Raji (cell line): Measurements from ENCODE around the gene STAM2.

Source experiments
- POLR2A ChIP-seq: IDR thresholded peaks from 2 replicates; pipeline ENCODE4 v1.6.1; 2011; ENCODE audit warnings: low read depth, low read length, control low read depth; ENCODE audit not compliant: insufficient read depth

STAM2 gene

DNA sequence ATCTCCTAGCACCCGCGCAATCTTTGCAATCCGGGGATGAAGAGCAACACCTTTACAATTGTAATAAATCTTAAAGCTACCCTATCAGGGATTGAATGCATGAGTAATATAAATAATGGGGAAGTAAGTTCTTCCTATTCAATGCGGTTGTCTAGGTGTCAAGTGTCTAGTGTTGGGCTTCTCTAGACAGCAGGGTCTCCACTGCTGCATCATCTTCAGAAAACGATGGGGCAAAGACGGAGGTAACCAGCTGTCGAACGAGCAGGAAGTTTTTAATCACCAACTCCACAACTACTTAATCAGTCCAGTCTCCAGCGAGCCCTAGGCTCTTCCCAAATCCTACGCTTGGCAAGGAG is 573 bp downstream of the STAM2 start:
- no peak for TF ChIP-seq POLR2A

DNA sequence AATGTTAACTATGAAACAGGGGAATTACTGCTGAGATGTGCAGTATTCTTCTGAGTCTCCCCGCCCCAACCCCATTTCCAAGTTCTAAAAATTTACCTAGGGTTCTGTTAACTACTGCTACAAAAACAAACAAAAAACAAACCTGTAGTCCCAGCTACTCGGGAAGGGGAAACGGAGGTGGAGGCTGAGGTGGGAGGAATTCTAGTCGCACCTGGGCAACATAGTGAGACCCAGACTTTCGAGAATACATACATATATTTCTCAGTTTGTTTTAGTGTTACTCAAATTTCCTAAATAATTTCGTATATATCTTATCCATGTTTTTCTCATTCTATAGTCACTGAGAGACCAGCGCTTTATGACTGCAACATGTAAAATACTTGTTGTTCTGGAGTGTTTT is 989 bp downstream of the STAM2 start:
- TF ChIP-seq POLR2A: no peak

DNA sequence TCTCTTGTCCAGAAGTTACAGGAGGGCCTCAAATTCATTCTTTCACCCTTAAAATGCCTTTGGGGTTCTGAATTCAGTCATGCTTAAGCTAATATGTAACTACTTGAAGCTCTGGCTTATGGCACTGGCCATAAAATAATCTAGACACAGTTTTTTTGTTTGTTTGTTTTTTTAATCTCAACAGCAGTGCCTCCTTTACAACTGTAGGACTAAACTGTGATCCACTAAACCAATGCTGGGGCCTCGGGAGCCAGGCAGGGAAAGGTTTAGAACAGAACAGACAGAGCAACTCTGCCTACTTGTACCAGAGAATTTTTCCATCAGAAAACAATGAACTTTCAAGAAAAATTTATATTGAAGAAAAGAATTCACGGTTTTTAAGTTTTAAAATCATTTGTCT is 1.7 kb downstream of the STAM2 start:
- TF ChIP-seq POLR2A: no peak

DNA sequence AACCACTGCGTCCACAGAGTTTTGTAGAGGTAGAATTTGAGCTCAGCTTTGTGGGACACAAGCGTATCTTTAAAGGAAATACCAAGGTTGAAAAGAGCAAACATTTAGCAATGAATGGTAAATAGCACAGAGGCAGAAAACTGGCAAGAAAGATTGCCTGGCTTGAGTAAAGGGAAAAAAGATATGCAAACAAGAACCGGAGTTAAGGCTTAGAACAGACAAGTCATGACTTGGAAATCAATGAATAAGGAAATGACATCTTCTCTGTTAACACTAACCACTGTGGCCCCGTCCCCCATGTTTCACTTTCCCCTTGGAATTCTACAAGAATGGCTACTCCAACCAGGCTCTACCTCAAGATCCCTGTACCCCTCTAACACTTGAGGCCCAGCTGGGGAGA is 3.8 kb downstream of the STAM2 start:
- TF ChIP-seq POLR2A: no peak

DNA sequence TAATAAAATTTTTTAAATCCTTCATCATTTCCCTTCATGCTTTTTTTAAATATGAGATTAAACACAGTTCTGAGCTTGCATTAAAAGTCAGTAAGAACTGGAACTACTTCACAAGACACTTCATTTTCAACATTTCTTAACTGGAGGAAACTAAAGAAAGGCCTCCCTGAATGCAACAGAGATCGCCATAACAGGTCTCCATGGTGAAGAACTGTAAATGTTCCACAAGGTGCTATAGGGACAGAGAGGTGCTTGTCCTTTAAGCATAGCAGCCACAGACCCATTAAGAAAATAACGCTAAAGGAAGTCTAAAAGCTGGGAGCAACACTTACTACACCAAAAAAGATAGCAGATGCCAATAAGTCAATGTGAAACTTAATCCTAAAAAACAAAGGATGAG is 8.5 kb downstream of the STAM2 start:
- TF ChIP-seq POLR2A: no peak

DNA sequence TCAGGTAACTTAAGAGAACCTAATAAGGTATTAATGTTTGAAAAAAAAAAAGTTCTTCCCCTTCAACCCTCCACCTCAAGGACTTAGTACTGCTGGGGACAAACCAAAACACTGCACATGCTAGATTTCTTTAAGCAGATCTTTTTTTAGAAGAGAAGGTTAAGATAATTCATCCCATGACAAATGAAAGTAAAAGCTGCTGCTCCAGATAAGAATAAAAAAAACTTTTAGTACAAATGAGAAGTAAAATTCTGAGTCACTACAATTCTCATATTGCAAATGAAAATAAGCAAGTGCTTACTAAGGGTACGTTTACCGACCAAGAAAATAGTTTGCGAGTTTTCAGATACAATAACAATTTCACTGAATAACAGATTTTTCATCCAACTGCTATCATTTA is 8.9 kb downstream of the STAM2 start:
- no peak for TF ChIP-seq POLR2A

DNA sequence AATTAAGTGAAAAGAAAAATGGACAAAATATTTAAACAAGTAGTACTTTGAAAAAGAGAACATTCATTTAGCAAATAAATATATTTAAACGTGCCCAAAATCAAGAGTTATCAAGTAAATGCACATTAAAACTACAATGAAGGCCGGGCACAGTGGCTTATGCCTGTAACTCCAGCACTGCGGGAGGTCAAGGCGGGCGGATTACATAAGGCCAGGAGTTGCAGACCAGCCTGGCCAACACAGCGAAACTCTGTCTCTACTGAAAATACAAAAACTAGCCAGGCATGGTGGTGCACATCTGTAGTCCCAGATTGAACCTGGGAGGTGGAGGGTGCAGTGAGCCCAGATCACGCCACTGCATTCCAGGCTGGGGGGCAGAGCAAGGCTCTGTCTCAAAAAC is 9.8 kb downstream of the STAM2 start:
- TF ChIP-seq POLR2A: no peak

DNA sequence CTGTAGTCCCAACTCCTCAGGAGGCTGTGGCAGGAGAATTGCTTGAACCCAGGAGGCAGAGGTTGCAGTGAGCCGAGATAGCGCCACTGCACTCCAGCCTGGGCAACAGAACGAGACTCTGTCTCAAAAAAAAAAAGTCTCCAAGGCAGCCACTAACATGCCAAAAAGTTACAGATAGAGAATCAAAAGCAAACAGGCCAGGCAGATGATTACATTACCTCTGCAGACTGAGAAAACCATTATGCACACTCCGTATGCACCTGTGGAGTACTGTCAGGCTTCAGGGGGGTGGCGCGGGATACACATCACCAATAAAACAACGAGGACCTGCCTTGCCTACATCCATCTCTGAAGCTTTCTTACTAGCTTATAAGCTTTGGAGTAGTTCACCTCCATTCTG is 10.3 kb downstream of the STAM2 start:
- TF ChIP-seq POLR2A: no peak

DNA sequence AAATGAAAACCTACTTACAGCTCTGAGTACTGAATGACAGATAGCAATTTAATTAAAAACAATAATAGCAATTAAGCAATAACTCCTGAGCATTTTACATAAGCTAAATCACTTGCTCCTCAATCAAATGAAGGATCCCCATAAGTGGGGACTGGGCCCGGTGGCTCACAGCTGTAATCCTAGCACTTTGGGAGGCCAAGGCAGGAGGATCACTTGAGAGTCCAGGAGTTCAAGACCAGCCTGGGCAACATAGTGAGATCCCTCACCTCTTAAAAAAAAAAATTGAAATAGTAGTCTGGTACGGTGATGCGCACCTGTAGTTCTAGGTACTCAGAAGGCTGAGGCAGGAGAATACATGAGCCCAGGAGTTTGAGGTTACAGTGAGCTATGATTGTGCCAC is 13.4 kb downstream of the STAM2 start:
- no peak for TF ChIP-seq POLR2A

DNA sequence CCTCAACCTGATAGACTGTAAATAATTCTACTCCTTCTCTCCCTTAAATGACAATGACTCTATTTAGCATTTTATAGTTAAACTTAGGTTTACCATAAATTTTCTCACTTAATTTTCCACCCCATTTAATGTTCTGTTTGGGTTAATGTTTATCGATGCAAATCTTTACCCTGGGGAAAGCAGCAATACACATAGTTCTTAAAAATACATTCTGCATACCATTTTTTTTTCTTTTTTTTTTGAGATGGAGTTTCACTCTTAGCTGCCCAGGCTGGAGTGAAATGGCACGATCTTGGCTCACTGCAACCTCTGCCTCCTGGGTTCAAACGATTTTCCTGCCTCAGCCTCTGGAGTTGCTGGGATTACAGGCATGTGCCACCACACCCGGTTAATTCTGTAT is 14.0 kb downstream of the STAM2 start:
- no peak for TF ChIP-seq POLR2A

DNA sequence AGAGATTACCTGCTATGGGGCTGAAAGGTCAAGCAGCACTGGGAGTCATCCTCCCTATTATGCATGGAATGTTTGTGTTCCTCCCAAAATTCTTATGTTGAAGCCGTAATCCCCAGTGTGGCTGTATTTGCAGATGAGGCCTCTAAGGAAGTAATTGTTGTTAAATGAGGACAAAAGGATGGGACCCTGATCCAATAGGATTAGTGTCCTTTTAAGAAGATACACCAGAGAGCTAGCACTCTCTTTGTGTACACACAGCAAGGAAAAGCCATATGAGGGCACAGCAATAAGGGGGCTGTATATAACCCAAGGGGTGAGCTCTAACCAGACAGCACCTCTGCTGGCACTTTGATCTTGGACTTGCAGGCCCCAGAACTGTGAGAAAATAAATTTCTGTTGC is 18.3 kb downstream of the STAM2 start:
- TF ChIP-seq POLR2A: no peak

DNA sequence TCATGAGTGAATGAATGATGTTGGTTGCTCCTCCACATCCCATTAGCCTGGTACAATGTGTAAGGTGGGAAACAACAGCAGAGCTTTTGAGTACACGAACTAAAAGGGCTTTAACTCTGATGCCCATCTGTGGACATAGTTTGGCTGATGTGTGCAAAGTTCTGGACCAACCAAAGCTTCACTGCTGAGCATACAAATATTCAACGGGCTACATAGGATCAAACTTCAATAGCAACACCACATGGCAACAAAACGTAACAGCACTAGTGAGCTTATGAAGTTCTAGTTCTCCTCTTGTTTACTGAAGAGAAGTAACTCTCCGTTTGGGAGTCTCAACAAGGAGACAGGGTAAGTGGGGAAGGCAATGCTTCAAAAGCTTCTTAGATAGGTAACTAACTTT is 20.4 kb downstream of the STAM2 start:
- no peak for TF ChIP-seq POLR2A

DNA sequence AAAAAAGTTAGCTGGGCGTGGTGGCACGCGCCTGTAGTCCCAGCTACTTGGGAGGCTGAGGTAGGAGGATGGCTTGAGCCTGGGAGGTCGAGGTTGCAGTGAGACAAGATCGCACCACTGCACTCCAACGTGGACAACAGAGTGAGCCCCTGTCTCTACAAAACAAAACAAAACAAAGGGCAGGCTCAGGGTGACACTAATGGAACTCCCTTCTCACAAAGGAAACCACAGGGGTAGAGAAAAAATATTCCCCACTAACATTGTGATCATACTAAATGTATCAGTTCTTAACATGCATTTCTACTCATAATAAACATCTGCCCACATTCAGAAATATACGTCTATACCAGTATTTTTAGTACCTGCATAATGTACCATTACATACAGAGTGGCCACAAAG is 21.1 kb downstream of the STAM2 start:
- no peak for TF ChIP-seq POLR2A

DNA sequence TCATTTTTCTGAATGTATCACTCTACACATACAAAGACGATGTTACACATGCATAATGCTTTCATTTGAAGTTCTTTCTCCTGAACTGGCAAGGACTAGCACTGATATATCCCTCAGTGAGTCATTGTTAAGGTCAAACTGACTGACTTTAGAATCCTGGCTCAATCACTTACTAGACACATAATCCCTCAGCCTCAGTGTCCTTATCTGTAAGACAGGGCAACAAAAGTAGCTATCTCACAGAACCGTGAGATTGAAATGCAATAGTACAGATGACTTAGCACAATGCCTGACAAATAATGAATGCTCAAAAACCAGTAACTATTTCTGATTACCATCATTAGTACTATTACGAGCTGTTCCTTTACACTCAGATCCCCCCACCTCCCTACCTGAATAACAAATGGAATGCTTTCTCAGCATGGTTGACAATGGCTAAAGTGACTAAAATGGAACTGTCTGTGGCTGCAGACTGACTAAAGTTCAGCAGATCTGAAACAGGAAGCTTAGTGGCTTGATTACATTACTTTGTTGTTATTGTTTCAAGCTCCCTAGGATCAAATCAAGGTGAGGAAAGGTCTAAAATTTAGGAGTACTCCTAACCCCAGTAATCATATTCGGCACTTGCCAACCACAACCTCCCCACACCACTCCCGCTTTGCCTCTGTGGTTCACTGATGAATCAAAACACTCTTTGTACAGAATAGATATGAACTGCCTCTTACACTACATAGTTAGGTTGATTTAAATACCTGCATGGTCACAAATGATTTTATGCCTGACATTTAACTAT is 40.9 kb downstream of the STAM2 start:
- no peak for TF ChIP-seq POLR2A

DNA sequence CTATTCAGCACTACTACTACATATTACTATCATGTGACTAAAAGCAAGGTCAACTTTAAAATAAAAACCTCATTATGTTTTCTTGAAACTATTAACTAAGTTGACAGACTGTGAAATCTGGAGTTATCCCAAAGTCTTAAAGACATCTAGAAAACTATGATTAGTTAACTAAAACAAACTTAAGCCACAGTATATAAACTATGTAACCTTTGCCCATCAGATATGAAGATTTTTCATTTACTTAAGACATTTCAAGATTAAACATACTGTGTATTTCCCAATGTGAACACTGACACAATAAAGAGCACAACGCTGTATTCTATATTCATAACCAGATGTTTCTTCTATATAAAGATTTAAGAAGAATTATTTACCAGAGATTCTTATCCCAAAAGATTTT is 43.3 kb downstream of the STAM2 start:
- no peak for TF ChIP-seq POLR2A

DNA sequence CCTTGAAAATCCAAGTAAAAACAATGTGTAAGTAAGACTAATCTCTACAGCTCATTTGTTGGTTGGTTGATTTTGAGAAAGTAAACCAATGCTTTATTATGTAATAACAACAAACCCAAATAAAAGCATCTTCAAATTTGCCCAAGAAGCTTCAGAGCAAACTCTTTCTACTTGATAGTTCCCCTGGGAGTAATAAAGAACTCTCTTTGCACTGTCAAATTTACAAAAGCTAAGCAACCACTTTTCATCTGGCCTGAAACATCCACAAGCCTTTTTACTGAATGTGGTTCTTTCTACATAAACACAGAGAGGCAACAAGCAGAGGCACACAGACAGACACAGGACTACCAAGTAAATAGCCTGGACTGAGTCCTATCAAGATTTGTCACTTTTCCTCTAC is 47.9 kb downstream of the STAM2 start:
- TF ChIP-seq POLR2A: no peak

DNA sequence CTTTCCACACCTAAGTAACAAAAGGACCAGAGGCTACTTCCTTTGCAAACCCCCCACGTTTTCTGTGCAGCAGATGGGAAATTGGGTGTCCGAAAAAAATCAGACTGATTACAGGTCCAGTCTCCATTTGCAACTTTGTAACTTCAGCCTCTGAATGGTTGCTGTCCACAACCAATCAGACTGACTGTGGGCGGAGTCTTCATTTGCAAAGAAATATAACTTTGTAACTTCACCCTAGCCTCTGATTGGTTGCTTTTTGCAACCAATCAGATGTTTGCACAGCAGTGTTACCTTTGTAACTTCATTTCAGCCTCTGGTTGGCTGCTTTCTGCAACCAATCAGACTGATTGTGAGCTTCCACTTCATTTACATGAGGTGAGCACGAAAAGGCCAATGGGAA is 48.9 kb downstream of the STAM2 start:
- no peak for TF ChIP-seq POLR2A
